Esophagus muscularis mucosa (tissue), 4 donors: ENCODE results near the gene MAP1B.

Source experiments
- EP300 ChIP-seq: sonication (generic); formaldehyde crosslinking; IDR thresholded peaks from one replicate; pipeline ENCODE4 v1.6.1; 2017; ENCODE audit warnings: antibody characterized with exemption
- POLR2A ChIP-seq: fragments of 450-650 bp; IDR thresholded peaks from one replicate; pipeline ENCODE4 v1.6.1; 2017; ENCODE audit warnings: antibody characterized with exemption, moderate library complexity, mild to moderate bottlenecking, low read depth
- TF ChIP-seq, protein P1 (sequence below), 3 experiments: fragments of 200-600 bp in 2 of 3; fragments of 450-650 bp in 1 of 3; sonication (generic) in 2 of 3; IDR thresholded peaks; one replicate each; pipeline ENCODE4 v1.5.1; 2017 to 2019; ENCODE audit warnings: antibody characterized with exemption in 3 of 3, mild to moderate bottlenecking in 2 of 3, moderate library complexity in 1 of 3

DNA sequence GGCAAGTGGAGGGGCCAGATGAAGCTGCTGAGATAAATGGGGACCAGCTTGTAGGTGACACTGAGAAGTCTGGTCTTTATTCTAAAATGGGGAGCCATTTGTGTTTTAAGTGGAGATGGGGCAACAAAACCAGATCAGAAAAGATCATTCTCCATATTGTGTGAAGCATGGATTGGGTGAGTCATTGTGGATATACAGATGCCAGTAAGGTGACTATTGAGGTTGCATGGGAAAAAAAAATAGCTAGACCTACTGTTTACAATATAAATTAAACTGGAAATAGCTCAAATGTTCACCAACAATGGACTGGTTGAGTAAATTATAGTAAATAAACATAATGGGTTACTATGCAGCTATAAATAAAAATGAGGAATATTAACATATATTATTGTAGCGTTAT is 5.4 kb upstream of the MAP1B start:
- TF ChIP-seq, protein P1, sequence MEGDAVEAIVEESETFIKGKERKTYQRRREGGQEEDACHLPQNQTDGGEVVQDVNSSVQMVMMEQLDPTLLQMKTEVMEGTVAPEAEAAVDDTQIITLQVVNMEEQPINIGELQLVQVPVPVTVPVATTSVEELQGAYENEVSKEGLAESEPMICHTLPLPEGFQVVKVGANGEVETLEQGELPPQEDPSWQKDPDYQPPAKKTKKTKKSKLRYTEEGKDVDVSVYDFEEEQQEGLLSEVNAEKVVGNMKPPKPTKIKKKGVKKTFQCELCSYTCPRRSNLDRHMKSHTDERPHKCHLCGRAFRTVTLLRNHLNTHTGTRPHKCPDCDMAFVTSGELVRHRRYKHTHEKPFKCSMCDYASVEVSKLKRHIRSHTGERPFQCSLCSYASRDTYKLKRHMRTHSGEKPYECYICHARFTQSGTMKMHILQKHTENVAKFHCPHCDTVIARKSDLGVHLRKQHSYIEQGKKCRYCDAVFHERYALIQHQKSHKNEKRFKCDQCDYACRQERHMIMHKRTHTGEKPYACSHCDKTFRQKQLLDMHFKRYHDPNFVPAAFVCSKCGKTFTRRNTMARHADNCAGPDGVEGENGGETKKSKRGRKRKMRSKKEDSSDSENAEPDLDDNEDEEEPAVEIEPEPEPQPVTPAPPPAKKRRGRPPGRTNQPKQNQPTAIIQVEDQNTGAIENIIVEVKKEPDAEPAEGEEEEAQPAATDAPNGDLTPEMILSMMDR (IDR thresholded peaks at IDR 0.05), result no peak
- no peak for TF ChIP-seq POLR2A
- no peak for TF ChIP-seq EP300
